OCI-LY7 (cell line): ENCODE data around the gene DNAH6. TPM values are rescaled to one million over a fixed set of nuclear protein-coding genes. Genes with fewer than 3 reads are reported as not detected.

Experiments used
- BruUV-seq: library from RNA; stranded (reverse); fragments of 400-500 nt; replicated peaks from 2 replicates; lab custom pipeline; 2021; lab: Mats Ljungman, UMichigan
- CTCF ChIA-PET: fragments of 300-600 bp; sonication (Branson Sonifier 250); formaldehyde crosslinking; loops from one replicate; lab custom pipeline; 2022; ENCODE audit warnings: antibody characterized with exemption; ENCODE audit not compliant: unreplicated experiment; lab: Charles Lee
- POLR2A ChIA-PET: fragments of 300-600 bp; sonication (Branson Sonifier 250); formaldehyde crosslinking; loops from one replicate; lab custom pipeline; 2022; ENCODE audit warnings: antibody characterized with exemption; lab: Charles Lee
- DNase-seq: peaks from one replicate; pipeline ENCODE4 v3.0.0-alpha.2; 2015; ENCODE audit warnings: low spot score
- H2AFZ ChIP-seq: fragments of 200-600 bp; sonication (generic), shearing (Covaris generic); 2 replicates; pipeline ENCODE4 v1.6.1; 2014; ENCODE audit warnings: mild to moderate bottlenecking, antibody characterized with exemption, low read length, moderate library complexity
- H3K27ac ChIP-seq: fragments of 200-600 bp; sonication (generic); 2 replicates; pipeline ENCODE4 v1.5.1; 2014; ENCODE audit warnings: mixed run types, low read depth, mild to moderate bottlenecking, moderate library complexity, low read length, inconsistent platforms; ENCODE audit not compliant: poor library complexity, severe bottlenecking
- H3K36me3 ChIP-seq: fragments of 200-600 bp; sonication (generic); 2 replicates; pipeline ENCODE4 v1.6.1; 2014; ENCODE audit warnings: mild to moderate bottlenecking, antibody characterized with exemption, low read length, moderate library complexity, mixed read lengths; ENCODE audit not compliant: insufficient read depth
- H3K4me1 ChIP-seq: fragments of 200-600 bp; sonication (generic); 2 replicates; pipeline ENCODE4 v1.5.1; 2014; ENCODE audit warnings: mild to moderate bottlenecking, low read length; ENCODE audit not compliant: insufficient read depth, poor library complexity, severe bottlenecking
- H3K4me2 ChIP-seq: fragments of 200-600 bp; sonication (generic); 2 replicates; pipeline ENCODE4 v1.6.1; 2014; ENCODE audit warnings: mild to moderate bottlenecking, low read length
- H3K4me3 ChIP-seq: fragments of 200-600 bp; sonication (generic); 2 replicates; pipeline ENCODE4 v1.5.1; 2014; ENCODE audit warnings: mild to moderate bottlenecking, low read depth, low read length; ENCODE audit not compliant: poor library complexity, severe bottlenecking
- H3K79me2 ChIP-seq: fragments of 200-600 bp; sonication (generic); 2 replicates; pipeline ENCODE4 v1.6.1; 2016; ENCODE audit warnings: low read depth, mild to moderate bottlenecking, low read length, moderate library complexity, mixed read lengths; ENCODE audit not compliant: insufficient read depth
- H3K9me2 ChIP-seq: fragments of 200-600 bp; sonication (generic); 2 replicates; pipeline ENCODE4 v1.6.1; 2016; ENCODE audit warnings: mild to moderate bottlenecking, low read length, mixed read lengths; ENCODE audit not compliant: insufficient read depth
- H3K9me3 ChIP-seq: fragments of 200-600 bp; sonication (generic); 2 replicates; pipeline ENCODE4 v1.6.1; 2014; ENCODE audit warnings: mild to moderate bottlenecking, mixed run types, low read length, mixed read lengths
- H4K20me1 ChIP-seq: fragments of 200-600 bp; sonication (generic); 2 replicates; pipeline ENCODE4 v1.6.1; 2014; ENCODE audit warnings: mild to moderate bottlenecking, antibody characterized with exemption, low read length, moderate library complexity, mixed read lengths; ENCODE audit not compliant: insufficient read depth
- EZH2phosphoT487 ChIP-seq: fragments of 200-600 bp; sonication (generic); IDR thresholded peaks from 2 replicates; pipeline ENCODE4 v1.6.1; 2018; ENCODE audit warnings: low read depth, borderline replicate concordance, mild to moderate bottlenecking, mixed run types, antibody characterized with exemption, low read length, moderate library complexity, mixed read lengths
- intact Hi-C: fragments of 100-400 bp; cut with micrococcal nuclease; formaldehyde crosslinking; loops from one replicate; pipeline ENCODE4 v1.10.0; 2022; ENCODE audit not compliant: unreplicated experiment
- total RNA-seq, 2 experiments: library from RNA; depleted of rRNA in 1 of 2; stranded (reverse); fragments of >200 nt in 1 of 2; shearing (Covaris generic) in 1 of 2; gene quantifications; 2 replicates each; pipeline ENCODE4 v1.2.3, GENCODE V29; 2014 to 2022
- TF ChIP-seq, protein P1 (sequence below): fragments of 200-600 bp; sonication (generic); conservative IDR thresholded peaks from 2 replicates; pipeline ENCODE4 v1.5.1; 2014; ENCODE audit warnings: mild to moderate bottlenecking, antibody characterized with exemption, low read length, moderate library complexity, mixed read lengths

DNAH6 gene
- total RNA-seq, 2 experiments from 2014 or later, result 0.63 to 1.6 TPM

DNA sequence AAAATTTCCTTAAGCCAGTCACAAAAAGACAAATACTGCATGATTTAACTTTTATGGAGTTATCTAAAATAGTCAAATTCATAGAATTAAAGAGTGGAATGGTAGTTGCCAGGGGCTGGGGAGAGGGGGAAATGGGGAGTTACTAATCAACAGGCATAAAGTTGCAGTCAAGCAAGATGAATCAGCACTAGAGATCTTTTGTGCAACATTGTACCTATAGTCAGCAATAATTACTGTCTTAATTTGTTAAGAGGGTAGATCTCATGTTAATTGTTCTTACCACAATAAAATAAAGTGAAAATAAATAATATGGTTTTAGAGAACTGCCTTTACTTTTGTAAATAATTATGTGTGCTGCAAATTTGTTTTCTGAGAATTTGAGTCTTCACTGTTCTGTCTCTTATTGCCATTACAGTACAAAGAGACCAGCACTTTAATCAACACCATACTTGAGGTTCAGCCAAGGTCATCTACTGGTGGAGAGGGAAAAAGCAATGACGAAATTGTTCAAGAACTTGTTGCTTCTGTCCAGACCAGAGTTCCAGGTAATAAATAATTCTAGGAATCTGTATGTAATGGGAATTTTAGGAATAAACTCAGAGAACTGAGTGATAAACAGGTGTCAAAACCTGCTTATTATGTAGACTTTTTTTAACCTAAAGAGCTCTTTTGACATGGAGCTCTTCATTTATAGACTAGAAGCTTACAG is 289.1 kb downstream of the DNAH6 start:
- Histone ChIP-seq H3K9me3 (peaks cover 4% of the 10 kb centered on the region; the same call in 1 of the 2 replicates), H3K27ac (no peak overlapping the region), H3K4me3 (no peak overlapping the region), H2AFZ (no peak overlapping the region), H3K36me3 (no peaks in the 10 kb centered on the region), H3K4me1 (no peaks in the 10 kb centered on the region), H4K20me1 (no peaks in the 10 kb centered on the region), H3K9me2 (peaks cover 5% of the 10 kb centered on the region; the same call in 1 of the 2 replicates), H3K79me2 (no peaks in the 10 kb centered on the region), H3K4me2 (no peak overlapping the region)
- no peak for TF ChIP-seq EZH2phosphoT487
- TF ChIP-seq, protein P1, sequence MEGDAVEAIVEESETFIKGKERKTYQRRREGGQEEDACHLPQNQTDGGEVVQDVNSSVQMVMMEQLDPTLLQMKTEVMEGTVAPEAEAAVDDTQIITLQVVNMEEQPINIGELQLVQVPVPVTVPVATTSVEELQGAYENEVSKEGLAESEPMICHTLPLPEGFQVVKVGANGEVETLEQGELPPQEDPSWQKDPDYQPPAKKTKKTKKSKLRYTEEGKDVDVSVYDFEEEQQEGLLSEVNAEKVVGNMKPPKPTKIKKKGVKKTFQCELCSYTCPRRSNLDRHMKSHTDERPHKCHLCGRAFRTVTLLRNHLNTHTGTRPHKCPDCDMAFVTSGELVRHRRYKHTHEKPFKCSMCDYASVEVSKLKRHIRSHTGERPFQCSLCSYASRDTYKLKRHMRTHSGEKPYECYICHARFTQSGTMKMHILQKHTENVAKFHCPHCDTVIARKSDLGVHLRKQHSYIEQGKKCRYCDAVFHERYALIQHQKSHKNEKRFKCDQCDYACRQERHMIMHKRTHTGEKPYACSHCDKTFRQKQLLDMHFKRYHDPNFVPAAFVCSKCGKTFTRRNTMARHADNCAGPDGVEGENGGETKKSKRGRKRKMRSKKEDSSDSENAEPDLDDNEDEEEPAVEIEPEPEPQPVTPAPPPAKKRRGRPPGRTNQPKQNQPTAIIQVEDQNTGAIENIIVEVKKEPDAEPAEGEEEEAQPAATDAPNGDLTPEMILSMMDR, result no peak
- BruUV-seq, result no TSS peak
- intact Hi-C loops, result no loop called here
- ChIA-PET POLR2A (interaction anchor here (1.2 to 1.9 kb wide), 3 partner anchors 8 to 23 kb away, joined by 4 to 7 read pairs (median 5); no protein-coding TSS in a partner anchor), CTCF (no interaction called here)
- DNase-seq, result no peak

DNA sequence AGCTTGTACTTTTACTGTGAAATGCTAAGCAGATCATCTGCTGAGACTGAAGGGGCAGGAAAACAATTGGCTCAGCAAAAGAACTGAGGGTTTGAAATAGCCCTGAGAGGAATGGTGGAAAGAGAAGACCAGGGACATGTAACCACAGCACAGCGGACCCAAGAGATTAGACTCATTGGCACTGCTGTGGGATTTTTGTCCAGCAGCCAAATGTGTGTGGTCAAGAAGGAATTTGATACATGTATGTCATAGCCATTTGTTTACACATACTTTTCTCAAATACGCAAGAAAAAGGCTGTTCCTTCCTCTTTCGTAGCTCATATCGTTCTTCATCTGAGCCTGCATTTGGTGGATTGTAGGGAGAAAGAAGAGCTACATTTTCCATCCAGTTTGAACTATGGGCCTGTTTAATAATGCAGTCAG is 290.8 kb downstream of the DNAH6 start:
- TF ChIP-seq, protein P1, result no peak
- TF ChIP-seq EZH2phosphoT487, result no peak

DNA sequence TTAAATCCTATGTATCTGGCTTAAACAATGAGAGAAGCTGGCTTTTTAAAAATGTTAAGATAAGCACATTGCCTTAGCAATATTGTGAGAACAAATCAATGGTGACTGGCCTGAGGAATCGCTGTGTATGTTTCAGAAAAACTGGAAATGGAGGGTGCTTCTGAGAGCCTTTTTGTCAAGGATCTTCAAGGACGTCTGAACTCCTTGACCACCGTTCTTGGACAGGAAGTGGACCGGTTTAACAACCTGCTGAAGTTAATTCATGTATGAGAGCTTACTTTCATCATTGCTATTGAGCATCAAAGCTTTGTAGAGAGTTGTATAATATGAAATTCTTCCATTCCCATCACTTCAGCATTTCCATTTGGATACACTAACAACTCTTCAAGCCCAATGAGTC is 292.0 kb downstream of the DNAH6 start:
- Histone ChIP-seq H2AFZ (no peak overlapping the region), H4K20me1 (no peaks in the 10 kb centered on the region), H3K4me3 (no peak overlapping the region), H3K4me1 (no peaks in the 10 kb centered on the region), H3K4me2 (no peak overlapping the region), H3K79me2 (no peaks in the 10 kb centered on the region), H3K27ac (no peak overlapping the region), H3K9me2 (peaks cover 5% of the 10 kb centered on the region; the same call in 1 of the 2 replicates), H3K9me3 (no peaks in the 10 kb centered on the region), H3K36me3 (no peaks in the 10 kb centered on the region)
- DNase-seq, result no peak
- BruUV-seq, result no TSS peak
- TF ChIP-seq, protein P1, result no peak
- TF ChIP-seq EZH2phosphoT487, result no peak
- intact Hi-C loops, result no loop called here
- ChIA-PET POLR2A (interaction anchor here (0.8 kb wide), 1 partner anchor 154 kb away, joined by 3 read pairs; no protein-coding TSS in a partner anchor), CTCF (no interaction called here)

More for the DNA sequence above, 290.8 kb downstream of the DNAH6 start:
- no peak for DNase-seq
- Histone ChIP-seq H3K4me3 (no peak overlapping the region), H3K27ac (no peak overlapping the region), H3K9me2 (peaks cover 5% of the 10 kb centered on the region; the same call in 1 of the 2 replicates), H2AFZ (no peak overlapping the region), H3K9me3 (peaks cover under 1% of the 10 kb centered on the region; the same call in 1 of the 2 replicates), H4K20me1 (no peaks in the 10 kb centered on the region), H3K36me3 (no peaks in the 10 kb centered on the region), H3K4me1 (no peaks in the 10 kb centered on the region), H3K4me2 (no peak overlapping the region), H3K79me2 (no peaks in the 10 kb centered on the region)
- POLR2A ChIA-PET, result interaction anchor here (0.8 kb wide), 1 partner anchor 11 kb away, joined by 3 read pairs; no protein-coding TSS in a partner anchor
- intact Hi-C loops, result no loop called here
- CTCF ChIA-PET, result no interaction called here
- BruUV-seq, result no TSS peak
